ENCODE results near the gene TEDC2.
"Not testable (repeated sequence)": the region's sequence is repeated elsewhere in the genome, so short reads cannot be mapped to it uniquely, and the experiment has no call there.

The TEDC2 gene

DNA sequence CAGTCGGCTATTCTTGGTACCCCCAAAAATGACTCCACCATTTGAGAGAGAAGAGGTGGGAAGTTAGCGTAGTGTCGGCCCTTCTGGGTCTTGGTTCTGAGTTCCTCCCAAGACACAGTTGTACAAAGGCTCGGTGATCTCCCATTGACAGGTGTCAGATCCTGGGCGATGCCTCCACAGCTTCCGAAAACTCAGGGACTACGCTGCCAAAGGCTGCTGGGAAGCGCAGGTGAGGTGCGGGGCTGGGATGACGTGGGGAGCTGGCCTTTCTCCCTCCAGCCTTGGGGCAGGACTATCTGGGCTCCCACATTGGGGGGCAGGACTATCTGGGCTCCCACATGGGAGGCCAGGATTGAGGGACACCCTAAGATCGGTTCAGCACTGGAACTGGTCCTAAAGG is 20.3 kb upstream of the TEDC2 start:
- H3K27ac ChIP-seq, result no peak overlapping the region
- no peak for TF ChIP-seq ZFX (IDR thresholded peaks at IDR 0.05; ENCODE audit: borderline replicate concordance)
- TF ChIP-seq, protein P1, sequence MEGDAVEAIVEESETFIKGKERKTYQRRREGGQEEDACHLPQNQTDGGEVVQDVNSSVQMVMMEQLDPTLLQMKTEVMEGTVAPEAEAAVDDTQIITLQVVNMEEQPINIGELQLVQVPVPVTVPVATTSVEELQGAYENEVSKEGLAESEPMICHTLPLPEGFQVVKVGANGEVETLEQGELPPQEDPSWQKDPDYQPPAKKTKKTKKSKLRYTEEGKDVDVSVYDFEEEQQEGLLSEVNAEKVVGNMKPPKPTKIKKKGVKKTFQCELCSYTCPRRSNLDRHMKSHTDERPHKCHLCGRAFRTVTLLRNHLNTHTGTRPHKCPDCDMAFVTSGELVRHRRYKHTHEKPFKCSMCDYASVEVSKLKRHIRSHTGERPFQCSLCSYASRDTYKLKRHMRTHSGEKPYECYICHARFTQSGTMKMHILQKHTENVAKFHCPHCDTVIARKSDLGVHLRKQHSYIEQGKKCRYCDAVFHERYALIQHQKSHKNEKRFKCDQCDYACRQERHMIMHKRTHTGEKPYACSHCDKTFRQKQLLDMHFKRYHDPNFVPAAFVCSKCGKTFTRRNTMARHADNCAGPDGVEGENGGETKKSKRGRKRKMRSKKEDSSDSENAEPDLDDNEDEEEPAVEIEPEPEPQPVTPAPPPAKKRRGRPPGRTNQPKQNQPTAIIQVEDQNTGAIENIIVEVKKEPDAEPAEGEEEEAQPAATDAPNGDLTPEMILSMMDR (IDR thresholded peaks at IDR 0.05), result no peak

DNA sequence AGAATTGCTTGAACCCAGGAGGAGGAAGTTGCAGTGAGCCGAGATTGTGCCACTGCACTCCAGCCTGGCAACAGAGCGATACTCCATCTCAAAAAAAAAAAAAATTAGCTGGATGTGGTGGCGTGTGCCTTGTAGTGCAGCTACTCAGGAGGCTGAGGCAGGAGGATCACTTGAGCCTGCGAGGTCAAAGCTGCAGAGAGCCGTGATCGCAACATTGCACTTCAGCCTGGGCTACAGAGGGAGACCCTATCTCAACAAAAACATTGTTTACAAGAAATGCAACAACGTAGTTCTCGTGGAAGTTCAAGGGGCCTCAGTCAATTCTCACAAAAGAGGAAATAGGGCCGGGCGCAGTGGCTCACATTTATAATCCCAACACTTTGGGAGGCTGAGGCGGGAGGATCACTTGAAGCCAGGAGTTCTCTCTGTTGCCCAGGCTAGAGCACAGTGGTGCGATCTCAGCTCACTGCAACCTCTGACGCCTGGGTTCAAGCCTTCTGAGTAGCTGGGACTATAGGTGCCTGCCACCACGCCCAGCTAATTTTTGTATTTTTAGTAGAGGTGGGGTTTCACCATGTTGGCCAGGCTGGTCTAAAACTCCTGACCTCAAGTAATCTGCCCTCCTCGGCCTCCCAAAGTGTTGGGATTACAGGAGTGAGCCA is 18.6 kb upstream of the TEDC2 start:
- H3K27ac ChIP-seq, result not testable (repeated sequence)

DNA sequence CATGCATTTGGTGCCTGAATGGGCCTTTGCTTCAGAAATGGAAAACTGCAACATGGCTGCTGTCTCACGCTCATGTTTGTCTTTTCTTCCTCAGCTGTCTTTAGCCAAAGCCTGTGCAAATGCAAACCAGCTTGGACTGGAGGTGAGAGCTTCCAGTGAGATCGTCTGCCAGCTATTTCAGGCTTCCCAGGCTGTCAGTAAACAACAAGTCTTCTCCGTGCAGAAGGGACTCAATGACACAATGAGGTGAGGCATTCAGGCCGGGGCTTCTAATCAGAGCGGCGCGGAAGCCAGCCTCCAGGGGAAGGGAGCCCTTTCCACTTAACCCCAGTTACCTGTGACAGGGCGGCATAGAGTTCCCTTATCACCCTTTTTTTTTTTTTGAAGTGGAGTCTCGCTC is 16.4 kb upstream of the TEDC2 start:
- H3K27ac ChIP-seq, result no peak overlapping the region
- TF ChIP-seq, protein P1 (IDR thresholded peaks at IDR 0.05), result no peak
- TF ChIP-seq ZFX (IDR thresholded peaks at IDR 0.05; ENCODE audit: borderline replicate concordance), result no peak

DNA sequence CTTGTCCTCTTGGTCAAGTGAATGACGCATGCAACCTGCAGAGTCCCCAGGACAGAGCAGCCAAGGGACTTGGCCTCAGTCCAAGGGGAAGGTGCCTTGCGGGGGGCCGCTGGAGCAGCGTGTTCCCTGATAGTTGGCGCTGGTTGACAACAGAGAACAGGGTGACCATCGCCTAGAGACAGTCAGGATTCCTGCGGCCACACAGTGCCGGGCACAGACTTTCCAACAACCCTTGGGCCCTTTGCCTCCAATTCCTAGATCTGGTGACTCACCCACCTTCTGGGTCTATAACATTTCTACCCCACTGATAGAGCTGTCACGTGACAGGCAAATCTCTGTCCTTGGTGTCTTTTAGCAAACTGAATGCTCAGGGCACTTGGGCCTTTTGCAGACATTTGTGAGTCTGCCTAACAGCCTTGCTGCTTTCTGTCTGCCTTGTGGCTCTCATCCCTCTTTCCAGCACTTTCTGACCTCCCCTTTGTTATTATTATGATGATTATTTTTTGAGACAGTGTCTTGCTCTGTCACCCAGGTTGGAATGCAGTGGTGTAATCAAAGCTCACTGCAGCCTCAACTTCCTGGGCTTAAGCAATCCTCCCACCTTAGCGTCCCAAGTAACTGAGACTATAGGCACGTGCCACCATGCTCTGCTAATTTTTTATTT is 11.9 kb upstream of the TEDC2 start:
- TF ChIP-seq, protein P1 (IDR thresholded peaks at IDR 0.05), result no peak
- no peak for TF ChIP-seq ZFX (IDR thresholded peaks at IDR 0.05; ENCODE audit: borderline replicate concordance)
- H3K27ac ChIP-seq, result no peak overlapping the region

DNA sequence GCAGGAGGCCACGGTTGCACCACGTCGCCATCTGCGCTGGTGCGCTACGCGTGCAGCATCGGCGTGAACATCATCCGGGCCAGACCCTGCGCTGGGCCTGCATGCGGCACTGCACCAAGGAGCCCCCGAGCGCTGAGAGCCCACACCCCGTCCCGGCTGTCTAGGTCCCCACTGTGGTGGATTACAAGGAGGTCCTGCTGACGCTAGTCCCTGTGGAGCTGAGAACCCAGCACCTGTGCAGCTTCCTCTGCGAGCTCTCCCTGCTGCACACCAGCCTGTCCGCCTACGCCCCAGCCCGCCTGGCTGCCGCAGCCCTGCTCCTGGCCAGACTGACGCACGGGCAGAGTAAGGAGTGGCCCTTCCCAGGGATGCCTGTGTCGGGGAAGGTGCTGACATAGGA is 10.8 kb upstream of the TEDC2 start:
- TF ChIP-seq, protein P1 (IDR thresholded peaks at IDR 0.05), result no peak
- no peak for TF ChIP-seq ZFX (IDR thresholded peaks at IDR 0.05; ENCODE audit: borderline replicate concordance)
- H3K27ac ChIP-seq, result no peak overlapping the region

DNA sequence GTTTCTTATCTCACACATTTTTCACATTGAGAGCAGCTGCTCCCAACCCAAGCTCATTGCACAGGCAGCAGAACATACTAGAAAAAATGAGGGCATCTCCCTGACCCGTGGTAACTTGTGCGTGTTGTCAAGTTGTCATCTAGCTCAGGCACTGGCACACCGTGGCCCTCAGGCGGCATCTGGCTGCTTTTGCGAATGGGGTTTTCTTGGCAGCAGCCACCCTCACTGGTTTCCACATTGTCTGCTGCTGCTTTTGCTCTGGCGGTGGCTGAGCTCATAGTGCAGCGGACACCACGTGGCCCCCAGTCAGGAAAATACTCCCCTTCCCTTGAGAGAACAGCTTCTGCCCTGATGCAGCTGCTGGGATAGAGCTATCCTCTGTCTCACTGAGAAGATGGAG is 9.4 kb upstream of the TEDC2 start:
- no peak overlapping the region for H3K27ac ChIP-seq
- TF ChIP-seq ZFX (IDR thresholded peaks at IDR 0.05; ENCODE audit: borderline replicate concordance), result no peak
- TF ChIP-seq, protein P1 (IDR thresholded peaks at IDR 0.05), result no peak

DNA sequence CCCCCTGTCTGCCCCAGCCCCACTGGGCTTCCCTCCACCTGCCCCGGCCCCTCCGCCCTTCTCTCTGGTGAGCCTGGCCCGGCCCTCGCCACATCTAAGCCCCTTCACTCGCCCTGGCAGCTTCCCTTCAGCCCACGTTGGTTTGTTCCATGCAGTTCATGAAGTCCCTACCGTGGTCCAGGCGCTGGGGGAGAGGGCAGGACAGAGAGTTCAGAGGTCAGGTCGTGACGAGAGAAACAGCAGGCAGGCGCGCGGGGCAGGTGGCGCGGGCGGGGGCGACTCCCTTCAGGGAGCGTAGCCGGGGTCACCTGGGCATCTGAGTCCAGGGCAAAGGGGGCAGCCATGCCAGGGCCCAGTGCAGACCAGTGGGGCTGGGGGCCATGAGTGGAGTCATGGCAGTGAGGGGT is 8.9 kb upstream of the TEDC2 start:
- H3K27ac ChIP-seq, result no peak overlapping the region
- no peak for TF ChIP-seq ZFX (IDR thresholded peaks at IDR 0.05; ENCODE audit: borderline replicate concordance)
- TF ChIP-seq, protein P1 (IDR thresholded peaks at IDR 0.05), result no peak

Data from 22Rv1 (cell line).